ENCODE results near the gene RAB11FIP3. TPM values are rescaled to one million over a fixed set of nuclear protein-coding genes. Genes with fewer than 3 reads are reported as not detected.

RAB11FIP3 gene
- total RNA-seq, 1 donor from 2014 or later = 10.5 TPM

GRCh38 chr16:537415-538335 lies 112.2 kb downstream of the RAB11FIP3 start:
- Histone ChIP-seq H3K4me3 (ENCODE audit: low read depth, low read length) (no peak overlapping the region), H3K27me3 (ENCODE audit: control insufficient read depth, insufficient read depth, low read length) (no peaks in the 10 kb centered on the region), H3K36me3 (ENCODE audit: control insufficient read depth, insufficient read depth, low read length) (peaks cover 34% of the 10 kb centered on the region)
- FAIRE-seq = no peak
- DNase-seq (ENCODE audit: low read depth) = no peak
- TF ChIP-seq CTCF (IDR thresholded peaks at IDR 0.05; ENCODE audit: insufficient read depth, low read length, severe bottlenecking) = no peak

GRCh38 chr16:539901-540530 lies 114.6 kb downstream of the RAB11FIP3 start:
- Histone ChIP-seq H3K36me3 (ENCODE audit: control insufficient read depth, insufficient read depth, low read length) (peaks cover 32% of the 10 kb centered on the region), H3K4me3 (ENCODE audit: low read depth, low read length) (no peak overlapping the region), H3K27me3 (ENCODE audit: control insufficient read depth, insufficient read depth, low read length) (no peaks in the 10 kb centered on the region)
- no peak for FAIRE-seq
- DNase-seq (ENCODE audit: low read depth) = no peak
- TF ChIP-seq CTCF (IDR thresholded peaks at IDR 0.05; ENCODE audit: insufficient read depth, low read length, severe bottlenecking) = no peak

GRCh38 chr16:540645-541340 lies 115.3 kb downstream of the RAB11FIP3 start:
- no peak for TF ChIP-seq CTCF (IDR thresholded peaks at IDR 0.05; ENCODE audit: insufficient read depth, low read length, severe bottlenecking)
- DNase-seq (ENCODE audit: low read depth) = no peak
- Histone ChIP-seq H3K27me3 (ENCODE audit: control insufficient read depth, insufficient read depth, low read length) (no peaks in the 10 kb centered on the region), H3K36me3 (ENCODE audit: control insufficient read depth, insufficient read depth, low read length) (peaks cover 29% of the 10 kb centered on the region), H3K4me3 (ENCODE audit: low read depth, low read length) (no peak overlapping the region)
- FAIRE-seq = no peak

- no peak for TF ChIP-seq CTCF (IDR thresholded peaks at IDR 0.05; ENCODE audit: insufficient read depth, low read length, severe bottlenecking)
- no peak for FAIRE-seq
- peaks cover 13% of the 10 kb centered on the region for H3K36me3 ChIP-seq (ENCODE audit: control insufficient read depth, insufficient read depth, low read length)
Measured at GRCh38 chr16:543301-544164, 118.1 kb downstream of the RAB11FIP3 start.

GRCh38 chr16:544517-544916 lies 119.1 kb downstream of the RAB11FIP3 start:
- FAIRE-seq = no peak
- no peak for TF ChIP-seq CTCF (IDR thresholded peaks at IDR 0.05; ENCODE audit: insufficient read depth, low read length, severe bottlenecking)

More at GRCh38 chr16:543301-544164, 118.1 kb downstream of the RAB11FIP3 start:
- Histone ChIP-seq H3K4me3 (ENCODE audit: low read depth, low read length) (no peak overlapping the region), H3K27me3 (ENCODE audit: control insufficient read depth, insufficient read depth, low read length) (no peaks in the 10 kb centered on the region)
- DNase-seq (ENCODE audit: low read depth) = no peak

More at GRCh38 chr16:544517-544916, 119.1 kb downstream of the RAB11FIP3 start:
- no peak overlapping the region for H3K4me3 ChIP-seq (ENCODE audit: low read depth, low read length)
- no peak for DNase-seq (ENCODE audit: low read depth)
- H3K36me3 ChIP-seq (ENCODE audit: control insufficient read depth, insufficient read depth, low read length) = peaks cover 13% of the 10 kb centered on the region
- H3K27me3 ChIP-seq (ENCODE audit: control insufficient read depth, insufficient read depth, low read length) = no peaks in the 10 kb centered on the region
